Measurements from ENCODE around the gene WNT9B.

DNA sequence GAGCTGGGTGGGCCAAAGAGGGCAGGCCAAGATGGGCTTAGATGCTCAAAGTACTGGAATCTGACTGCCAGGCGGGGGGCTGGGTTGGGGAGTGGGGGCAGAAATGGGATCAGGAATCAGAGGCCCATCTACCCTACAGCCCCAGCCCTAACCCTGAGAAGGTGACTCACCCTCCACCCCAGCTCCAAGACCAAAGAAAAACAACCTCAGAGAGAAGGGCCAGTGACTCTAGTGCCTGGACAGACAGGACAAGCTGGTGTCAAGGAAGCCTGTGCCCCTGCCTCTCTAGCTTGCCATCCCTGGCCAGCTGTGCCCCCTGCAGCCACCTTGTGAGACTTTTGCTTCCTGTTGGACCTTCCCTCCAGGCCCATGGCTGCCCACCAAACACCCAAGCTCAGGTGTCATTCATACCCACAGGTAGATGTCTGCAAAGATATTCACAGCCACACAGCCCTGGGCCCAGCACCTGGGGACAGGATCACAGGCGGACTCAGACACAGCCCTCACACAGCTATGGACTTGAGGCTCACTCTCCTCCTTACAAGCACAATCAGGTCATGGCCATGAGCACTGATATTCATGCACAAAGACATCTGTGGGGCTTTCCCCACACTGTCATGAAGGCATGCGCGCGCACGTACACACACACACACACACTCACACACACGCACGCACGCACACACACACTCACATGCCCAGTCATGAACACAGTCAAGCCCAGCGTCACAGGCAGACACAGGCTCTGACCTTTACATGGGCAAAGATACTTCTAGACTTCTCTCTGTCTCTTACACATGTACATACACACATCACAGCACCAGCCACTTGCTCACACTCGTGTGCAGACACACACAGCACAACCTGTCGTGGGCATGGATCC is 35.7 kb upstream of the WNT9B start:
- TF ChIP-seq GATA2 (IDR thresholded peaks at IDR 0.05; ENCODE audit: low read depth, low read length) (no peak), GATA3 (IDR thresholded peaks at IDR 0.05; ENCODE audit: low read depth, low read length) (no peak)

All from SH-SY5Y (cell line).